HG03565 (cell line): Measurements from ENCODE around the gene JADE2.
A peak's percentile ranks its signal among the peaks of the same experiment; 100 is the strongest.
"Not testable (repeated sequence)": the region's sequence is repeated elsewhere in the genome, so short reads cannot be mapped to it uniquely, and the experiment has no call there.

Source experiments
- ATAC-seq: cut with Tn5 transposase; IDR thresholded peaks from one replicate; pipeline ENCODE4 v1.9.1; 2021; ENCODE audit warnings: mild to moderate bottlenecking, moderate library complexity; ENCODE audit not compliant: unreplicated experiment

JADE2 gene

DNA sequence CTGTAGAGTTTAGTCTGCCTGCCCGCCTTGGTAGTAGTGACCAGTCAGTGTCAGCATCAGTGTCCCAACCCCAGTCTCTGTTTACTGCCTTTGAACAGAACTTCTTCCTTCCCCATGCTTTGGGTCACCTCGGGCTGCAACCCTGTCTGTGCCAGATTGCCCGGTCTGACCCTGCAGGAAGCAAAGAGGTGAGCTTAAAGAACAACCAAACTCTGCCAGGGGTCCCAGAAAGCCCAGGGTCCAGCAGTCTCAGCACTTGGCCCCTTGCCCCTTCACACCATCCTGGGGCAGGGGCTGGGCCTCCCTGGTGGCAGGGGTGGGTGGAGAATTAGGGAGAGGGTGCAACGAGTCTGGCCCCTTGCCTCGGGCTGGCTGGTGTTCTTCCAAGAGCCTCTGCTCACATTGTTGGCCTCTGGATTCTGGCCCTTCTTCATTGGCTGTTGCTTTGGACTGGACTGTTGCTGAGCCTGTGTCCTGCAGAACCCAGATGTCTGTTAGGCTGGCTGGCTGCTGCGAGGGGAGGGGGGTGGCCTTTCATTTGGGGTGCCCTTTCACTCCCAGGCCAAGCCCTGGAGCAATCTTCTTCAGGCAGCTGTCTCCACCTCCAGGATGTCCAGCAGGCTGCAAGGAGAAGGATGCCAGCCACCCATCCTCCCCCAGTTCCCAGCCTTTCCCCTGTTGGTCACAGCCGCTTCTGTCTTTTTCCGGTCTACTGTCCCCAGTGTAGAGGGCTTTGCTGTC, 55.9 kb downstream of the JADE2 start:
- ATAC-seq = no peak

GRCh38 chr5:134582281-134582680, 56.8 kb downstream of the JADE2 start:
- ATAC-seq = no peak

DNA sequence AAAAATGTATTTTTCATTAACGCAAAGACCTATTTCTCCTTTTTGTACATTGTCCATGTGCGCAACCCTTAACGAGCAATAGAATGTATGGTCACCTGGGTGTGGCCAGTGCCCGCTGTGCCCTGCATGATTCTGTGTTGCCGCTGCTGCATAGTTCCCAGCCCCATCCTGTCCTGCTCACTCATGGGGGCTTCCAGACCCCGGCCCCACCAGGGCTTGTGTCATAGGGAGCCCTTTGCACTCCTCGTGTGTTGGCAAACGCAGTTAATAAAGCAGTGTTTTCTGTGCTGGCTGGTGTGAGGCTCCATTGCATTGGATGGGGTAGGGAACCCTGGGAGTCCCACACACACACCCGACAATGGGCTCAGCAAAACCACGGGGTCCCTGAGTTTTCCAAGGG, 57.5 kb downstream of the JADE2 start:
- ATAC-seq = no peak

- ATAC-seq = no peak
These were observed 58.3 kb downstream of the JADE2 start for GRCh38 chr5:134583766-134584165.

- no peak for ATAC-seq
These were observed 59.2 kb downstream of the JADE2 start for GRCh38 chr5:134584662-134585061.

DNA sequence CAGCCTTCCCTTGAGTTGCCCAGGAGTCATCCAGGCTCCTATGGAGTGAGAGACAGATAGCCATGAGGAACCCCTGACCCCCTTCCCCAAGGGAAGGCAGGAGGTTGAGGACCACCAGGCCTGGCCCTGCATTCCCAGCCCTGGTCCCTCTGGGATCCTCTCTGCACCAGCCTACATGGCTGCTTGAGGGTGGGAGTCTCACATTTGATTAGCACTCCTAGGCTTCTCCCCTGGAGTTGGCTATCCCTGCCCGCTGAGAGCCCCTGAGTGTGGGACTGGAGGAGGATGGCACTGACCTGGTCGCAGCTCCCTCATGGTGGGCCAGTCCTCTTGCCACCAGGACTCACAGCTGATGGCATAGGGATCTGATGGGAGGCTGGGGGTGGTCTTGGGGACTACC, 60.5 kb downstream of the JADE2 start:
- no peak for ATAC-seq

GRCh38 chr5:134586866-134587524, 61.5 kb downstream of the JADE2 start:
- ATAC-seq = no peak

DNA sequence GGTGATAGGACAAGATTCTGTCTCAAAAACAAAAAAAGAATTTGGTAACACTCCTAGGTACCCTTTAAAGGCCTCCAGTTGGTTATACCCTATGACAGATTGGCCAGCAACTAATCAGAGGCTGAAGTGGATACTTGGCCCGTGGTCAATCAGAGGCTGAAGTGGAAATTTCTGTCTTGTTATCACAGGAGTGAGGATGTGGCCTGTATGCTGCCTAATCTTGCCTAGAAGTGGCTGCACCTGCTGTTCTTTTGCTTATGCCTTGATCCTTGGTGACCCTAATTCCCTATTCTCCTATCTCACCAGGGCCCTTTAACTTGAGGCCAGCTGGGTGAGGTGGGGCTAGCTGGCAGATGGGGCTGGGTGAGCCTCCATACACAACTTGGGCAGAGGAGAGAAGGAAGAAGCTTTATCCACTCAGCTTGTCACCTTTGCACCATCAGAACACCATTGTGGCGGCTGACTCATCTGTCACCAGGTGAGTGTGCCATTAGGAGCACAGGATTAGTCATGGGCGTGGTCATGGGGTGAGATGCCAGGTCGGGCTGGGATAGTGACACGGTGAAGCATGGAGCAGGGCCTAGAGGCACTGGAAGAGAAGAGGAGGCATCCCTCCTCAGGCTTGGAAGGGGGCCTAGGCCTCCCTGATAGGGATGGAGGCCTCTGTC, 65.7 kb downstream of the JADE2 start:
- ATAC-seq = no peak

GRCh38 chr5:134592141-134592746, 66.8 kb downstream of the JADE2 start:
- no peak for ATAC-seq

DNA sequence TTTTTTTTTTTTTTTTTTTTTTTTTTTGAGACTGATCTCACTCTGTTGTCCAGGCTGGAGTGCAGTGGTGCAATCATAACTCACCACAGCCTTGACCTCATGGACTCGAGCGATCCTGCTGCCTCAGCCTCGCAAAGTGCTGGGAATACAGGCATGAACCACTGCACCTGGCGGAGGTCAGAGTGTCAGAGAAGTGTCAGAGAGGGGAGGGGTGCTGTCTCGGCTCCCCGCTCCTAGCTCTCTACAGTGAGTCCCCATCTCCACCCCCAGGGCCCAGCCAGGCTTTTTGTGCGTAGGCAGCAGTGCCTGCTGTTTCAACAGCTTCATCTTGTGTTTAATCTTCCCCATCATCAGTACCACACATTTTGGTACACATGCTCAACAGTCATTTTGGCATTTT, 68.9 kb downstream of the JADE2 start:
- ATAC-seq = no peak

DNA sequence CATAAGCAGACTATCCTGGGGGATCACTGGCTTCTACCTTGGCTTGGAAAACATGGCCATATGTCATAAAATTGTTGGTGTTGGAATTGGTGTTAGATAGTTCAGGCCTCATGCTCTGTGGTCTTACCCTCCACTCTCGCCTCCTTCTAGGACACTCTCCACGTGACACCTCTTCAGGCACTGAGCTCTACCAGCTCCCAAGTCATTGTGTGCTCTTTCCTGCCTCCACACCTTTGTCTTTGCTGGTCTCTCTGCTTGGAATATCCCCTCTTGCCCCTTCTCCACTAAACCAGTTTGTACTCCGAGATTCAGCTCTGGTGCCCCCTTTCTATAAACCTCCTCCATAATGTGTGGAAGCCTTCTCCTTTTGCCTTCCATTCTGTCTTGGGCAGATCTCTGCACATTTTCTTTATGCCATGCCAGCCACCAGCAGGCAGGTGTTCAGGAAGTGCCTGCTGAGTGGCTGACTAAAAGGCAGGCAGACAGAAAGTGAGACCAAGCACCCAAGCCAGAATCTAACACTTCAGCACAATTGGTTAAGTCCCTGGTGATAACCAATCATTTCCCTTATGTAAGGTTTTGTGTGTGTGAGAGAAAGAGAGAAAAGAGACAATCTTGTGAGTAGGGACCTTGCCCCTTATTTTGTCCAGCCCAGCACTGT, 69.5 kb downstream of the JADE2 start:
- ATAC-seq = no peak

- no peak for ATAC-seq
These were observed 70.0 kb downstream of the JADE2 start for GRCh38 chr5:134595458-134595838.

GRCh38 chr5:134599820-134600219, 74.3 kb downstream of the JADE2 start:
- ATAC-seq = not testable (repeated sequence)

- no peak for ATAC-seq
These were observed 75.1 kb downstream of the JADE2 start for GRCh38 chr5:134600600-134600999.

DNA sequence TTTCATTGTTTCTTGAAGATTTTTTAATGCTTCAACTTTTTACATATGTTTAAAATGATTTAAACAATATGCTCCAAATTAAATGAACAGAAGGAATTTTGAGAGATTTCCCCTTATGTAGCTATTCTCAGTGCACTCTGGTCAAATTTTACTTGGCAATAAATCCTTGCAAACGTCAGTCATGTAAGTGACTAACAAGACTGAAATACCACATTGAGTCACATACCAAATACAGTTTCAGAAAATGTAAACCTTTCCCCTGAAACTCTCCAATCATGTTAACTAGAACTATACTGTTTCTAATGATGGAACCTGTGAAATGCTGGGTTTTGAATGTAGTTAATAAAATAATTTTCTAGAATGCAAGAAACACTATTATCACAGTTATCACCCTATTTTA, 77.6 kb downstream of the JADE2 start:
- ATAC-seq = no peak

GRCh38 chr5:134604908-134605307, 79.4 kb downstream of the JADE2 start:
- peak; percentile 39 for ATAC-seq

GRCh38 chr5:134606726-134607125, 81.3 kb downstream of the JADE2 start:
- ATAC-seq = no peak

- no peak for ATAC-seq
These were observed 83.1 kb downstream of the JADE2 start for GRCh38 chr5:134608555-134608954.

DNA sequence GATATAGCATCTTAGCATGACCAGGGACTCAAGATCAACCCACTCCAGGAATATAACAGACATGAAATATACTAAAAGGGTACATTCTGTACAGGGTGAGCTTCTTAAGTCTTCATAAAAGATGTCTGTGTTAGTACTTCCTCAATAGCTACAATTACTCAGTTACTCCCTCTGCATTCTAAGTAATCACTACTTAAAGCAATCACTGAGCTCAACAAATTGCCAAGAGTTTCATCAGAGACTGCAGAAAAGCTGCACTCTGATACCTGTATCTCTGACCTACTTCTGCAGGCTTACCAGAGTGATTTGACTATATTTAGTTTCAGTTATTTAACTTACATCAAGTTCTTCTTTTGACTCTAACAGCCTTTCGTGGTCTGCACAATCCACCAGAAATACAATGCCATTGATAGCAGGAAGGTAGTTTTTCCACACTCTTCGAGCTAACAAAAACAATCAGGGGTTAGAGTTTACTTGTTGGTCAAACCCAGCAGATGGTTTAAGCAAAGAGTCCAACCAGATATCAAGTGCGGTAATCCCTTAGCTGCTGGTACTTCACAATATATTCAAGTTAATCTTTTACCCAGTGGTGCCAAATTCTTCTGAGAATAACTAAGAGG, 83.9 kb downstream of the JADE2 start:
- peak; percentile 36 for ATAC-seq

DNA sequence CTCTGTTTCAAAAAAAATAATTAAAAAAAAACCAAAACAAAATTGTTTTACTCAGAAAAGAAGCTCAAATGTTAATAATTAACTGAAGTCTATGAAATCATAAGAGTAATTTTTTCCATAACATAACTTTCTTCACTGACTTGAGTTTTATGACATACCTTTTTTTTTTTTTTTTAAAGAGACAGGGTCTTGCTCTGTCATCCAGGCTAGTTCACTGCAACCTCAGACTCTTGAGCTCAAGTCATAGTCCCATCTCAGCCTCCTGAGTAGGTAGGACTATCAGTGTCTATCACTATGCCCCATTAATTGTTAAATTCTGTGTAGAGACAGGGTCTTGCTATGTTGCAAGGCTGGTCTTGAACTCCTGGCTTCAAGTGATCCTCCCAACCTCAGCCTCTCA, 85.3 kb downstream of the JADE2 start:
- no peak for ATAC-seq

GRCh38 chr5:134611515-134611914, 86.0 kb downstream of the JADE2 start:
- no peak for ATAC-seq
